ENCODE measurements around the gene SDK1.

Gene SDK1

DNA sequence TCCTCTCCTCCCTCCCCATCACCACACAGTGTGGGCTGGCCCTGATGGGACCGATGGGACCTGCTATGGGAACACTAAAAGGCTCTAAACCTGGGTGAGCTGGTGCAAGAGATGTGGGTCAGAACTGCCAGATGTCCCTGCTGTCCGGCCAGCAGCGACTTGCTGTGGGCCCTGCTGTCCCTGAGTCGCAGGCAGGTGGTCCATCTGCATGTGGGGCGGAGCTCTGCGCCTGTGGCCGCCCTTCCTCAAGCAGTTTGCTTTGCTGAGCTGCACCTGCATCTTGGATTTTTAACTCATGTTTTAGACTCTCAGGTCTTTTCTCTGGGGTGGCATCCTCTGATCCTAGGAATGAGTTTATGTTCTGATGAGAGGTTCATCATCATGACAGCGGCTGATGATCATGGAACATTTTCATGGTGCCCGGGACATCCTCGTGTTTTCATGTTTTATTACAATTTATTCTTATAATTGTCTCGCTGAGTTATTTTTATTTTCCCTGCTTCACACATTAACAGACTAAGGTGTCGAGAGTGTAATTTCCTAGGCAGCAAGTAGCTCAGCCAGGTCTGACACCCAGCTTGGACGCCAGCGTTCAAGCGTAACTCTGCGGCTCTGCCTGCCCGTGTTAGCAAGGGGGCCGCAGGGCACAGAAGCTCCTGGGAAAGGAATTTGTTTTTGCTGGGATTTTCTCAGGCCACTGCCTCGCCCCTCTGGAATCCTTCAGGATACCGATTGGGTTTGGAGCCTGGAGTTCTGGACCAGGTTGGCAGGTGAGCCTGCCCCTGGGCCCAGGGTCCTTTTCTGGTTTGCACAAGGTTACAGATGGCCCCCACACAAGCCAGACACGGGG is 765.8 kb downstream of the SDK1 start:
- DNase-seq = no peak

GRCh38 chr7:4067476-4067760 is 766.4 kb downstream of the SDK1 start:
- no peak for DNase-seq

DNA sequence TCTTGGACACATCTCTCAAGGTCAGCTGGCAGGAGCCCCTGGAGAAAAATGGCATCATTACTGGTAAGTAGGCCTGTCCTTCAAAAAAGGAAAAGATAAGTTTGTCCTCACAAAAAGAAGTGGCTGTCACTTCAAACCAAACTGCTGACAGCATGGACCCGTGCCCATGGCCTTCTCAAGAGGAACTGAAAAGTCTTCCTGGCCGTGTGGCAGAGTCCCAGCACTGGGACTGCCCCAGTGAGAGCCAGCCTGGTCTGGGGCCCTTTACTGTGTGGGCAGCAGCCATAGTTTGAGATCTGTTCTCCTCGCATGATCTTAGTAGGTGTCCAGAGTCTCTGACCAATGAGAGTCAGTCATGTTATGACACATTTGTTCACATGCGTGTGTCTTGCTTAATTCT is 766.8 kb downstream of the SDK1 start:
- no peak for DNase-seq

- no peak for DNase-seq
Measured at GRCh38 chr7:4068286-4068685, 767.2 kb downstream of the SDK1 start.

- DNase-seq = no peak
Measured at GRCh38 chr7:4069268-4070095, 768.4 kb downstream of the SDK1 start.

DNA sequence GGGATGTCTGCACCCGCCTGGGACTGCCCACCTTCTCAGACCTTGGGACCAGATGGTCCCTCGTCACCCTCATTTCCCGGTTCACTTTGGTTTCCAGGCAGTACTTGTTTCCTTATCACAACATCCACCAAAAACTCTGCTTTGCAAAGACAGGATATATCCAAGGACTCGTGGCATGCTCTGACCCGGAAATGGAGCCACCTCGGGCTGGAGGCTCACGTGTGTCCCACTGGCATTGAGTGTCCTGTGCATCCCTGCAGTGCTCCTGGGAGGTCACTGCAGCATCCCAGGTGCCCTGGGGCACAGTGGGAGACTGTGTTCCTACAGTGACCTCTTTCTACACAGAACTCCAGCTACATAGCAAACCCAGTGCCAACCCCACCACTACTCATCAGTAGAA is 769.2 kb downstream of the SDK1 start:
- DNase-seq = no peak

- peak; percentile 0 for DNase-seq
Measured at GRCh38 chr7:4071370-4072058, 770.5 kb downstream of the SDK1 start.

GRCh38 chr7:4072161-4072925 is 771.3 kb downstream of the SDK1 start:
- DNase-seq = no peak

- no peak for DNase-seq
Measured at GRCh38 chr7:4073052-4073451, 772.0 kb downstream of the SDK1 start.

GRCh38 chr7:4073750-4074149 is 772.7 kb downstream of the SDK1 start:
- no peak for DNase-seq

DNA sequence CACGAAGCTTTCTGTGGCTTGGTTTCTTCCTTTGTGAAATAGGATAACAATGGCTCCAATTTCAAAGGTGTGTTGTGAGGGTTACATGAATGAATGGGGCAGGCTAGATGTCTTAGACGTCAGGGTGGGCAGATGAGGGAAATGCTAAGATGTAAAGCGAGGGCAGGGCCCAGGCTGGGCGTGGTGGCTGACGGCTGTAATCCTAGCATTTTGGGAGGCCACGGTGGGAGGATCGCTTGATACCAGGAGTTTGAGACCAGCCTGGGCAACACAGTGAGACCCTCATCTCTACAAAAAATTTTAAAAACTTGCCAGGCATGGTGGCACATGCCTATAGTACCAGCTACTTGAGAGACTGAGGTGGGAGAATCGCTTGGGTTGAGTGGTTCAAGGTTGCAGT is 773.4 kb downstream of the SDK1 start:
- DNase-seq = no peak

- no peak for DNase-seq
Measured at GRCh38 chr7:4074994-4075393, 773.9 kb downstream of the SDK1 start.

- no peak for DNase-seq
Measured at GRCh38 chr7:4076701-4077294, 775.7 kb downstream of the SDK1 start.

GRCh38 chr7:4077980-4078379 is 776.9 kb downstream of the SDK1 start:
- DNase-seq = no peak

GRCh38 chr7:4078580-4078979 is 777.5 kb downstream of the SDK1 start:
- no peak for DNase-seq

GRCh38 chr7:4079366-4079765 is 778.3 kb downstream of the SDK1 start:
- DNase-seq = no peak

- no peak for DNase-seq
Measured at GRCh38 chr7:4079956-4080355, 778.9 kb downstream of the SDK1 start.

GRCh38 chr7:4080954-4081353 is 779.9 kb downstream of the SDK1 start:
- no peak for DNase-seq

DNA sequence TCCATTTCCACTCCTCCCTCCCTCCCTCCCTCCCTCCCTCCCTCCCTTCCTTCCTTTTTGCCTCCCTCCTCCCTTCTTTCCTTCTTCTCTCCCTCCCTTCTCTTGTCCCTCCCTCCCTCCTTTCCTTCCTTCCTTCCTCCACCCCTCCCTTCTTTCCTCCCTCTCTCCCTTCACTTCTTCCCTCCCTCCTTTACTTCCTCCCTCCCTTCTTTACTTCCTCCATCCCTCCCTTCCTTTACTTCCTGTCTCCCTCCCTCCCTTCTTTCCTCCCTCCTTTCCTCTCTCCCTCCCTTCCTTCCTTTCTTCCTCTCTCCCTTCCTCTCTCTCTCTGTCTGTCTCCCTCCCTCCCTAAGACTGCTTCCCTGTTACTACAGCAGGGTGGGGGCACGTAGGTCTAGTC is 782.5 kb downstream of the SDK1 start:
- no peak for DNase-seq

DNA sequence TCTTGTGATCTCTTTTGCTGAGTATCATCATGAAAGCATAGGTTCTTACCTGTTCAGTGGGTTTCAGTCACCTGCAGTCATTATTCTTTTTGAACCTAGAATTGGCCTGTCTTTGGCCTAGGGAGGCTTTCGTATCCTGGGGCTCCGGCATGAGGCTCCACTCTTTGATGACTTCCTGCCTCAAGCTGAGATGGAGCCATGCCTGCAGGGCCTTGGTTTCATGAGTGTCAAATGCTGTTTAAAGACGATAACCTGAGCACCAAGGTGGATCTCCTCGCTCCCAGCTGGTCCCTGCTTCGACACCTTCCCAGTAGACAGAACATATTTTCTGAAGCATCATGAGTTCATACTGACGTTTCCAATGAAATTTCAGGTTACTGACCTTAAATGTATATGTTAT is 783.2 kb downstream of the SDK1 start:
- no peak for DNase-seq

- DNase-seq = no peak
Measured at GRCh38 chr7:4085937-4086691, 785.1 kb downstream of the SDK1 start.

DNA sequence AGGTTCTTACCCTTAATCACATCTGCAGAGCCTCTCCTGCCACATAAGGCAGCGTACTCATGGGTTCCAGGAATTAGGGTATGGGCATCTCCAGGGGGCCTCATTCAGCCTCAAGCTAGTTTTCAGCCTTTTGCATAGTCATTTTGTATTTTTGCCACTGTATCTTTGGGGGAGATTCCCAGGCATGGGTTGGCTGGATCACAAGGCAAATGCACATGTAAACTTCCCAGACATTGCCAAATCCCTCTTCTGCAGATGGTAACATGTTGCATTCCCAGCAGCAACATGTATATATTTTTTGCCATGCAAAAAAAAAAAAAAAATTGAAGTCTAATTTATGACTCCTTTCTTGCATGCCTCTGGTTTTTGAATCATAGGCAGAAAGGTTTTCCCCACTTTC is 785.7 kb downstream of the SDK1 start:
- no peak for DNase-seq
